A549 (cell line): ENCODE data around the gene GBGT1. TPM values are rescaled to one million over a fixed set of nuclear protein-coding genes. Genes with fewer than 3 reads are reported as not detected.

Experiments
- ATAC-seq, 2 experiments: fragments of 200-7000 bp in 1 of 2; fragments of >200 bp in 1 of 2; cut with Nextera tagmentation in 1 of 2; cut with Tn5 transposase in 1 of 2; 3 replicates each; pipeline versions ENCODE4 v1.8.0 to v1.9.1; 2018 to 2020; ENCODE audit warnings: mild to moderate bottlenecking in 1 of 2, moderate library complexity in 1 of 2
- CTCF ChIA-PET: fragments of 300-600 bp; sonication (Branson Sonifier 250); formaldehyde crosslinking; extraction: SDS; loops from one replicate; lab custom pipeline; 2021; ENCODE audit warnings: antibody characterized with exemption, inconsistent platforms; lab: Yijun Ruan, JAX
- POLR2A ChIA-PET: fragments of 350-600 bp; formaldehyde crosslinking; extraction: SDS; loops from one replicate; lab custom pipeline; 2021; ENCODE audit warnings: antibody characterized with exemption, inconsistent platforms; lab: Yijun Ruan, JAX
- DNase-seq, 2 experiments: peaks; one replicate each; pipeline versions ENCODE4 v3.0.0 to v3.0.0-alpha.2; 2011 to 2016; ENCODE audit warnings: low read depth in 1 of 2, low spot score in 1 of 2
- FAIRE-seq: peaks from 2 replicates; lab custom pipeline; 2011; peaks lifted over from hg19 to GRCh38; lab: Jason Lieb, UNC
- H3K27ac ChIP-seq, 2 experiments: fragments of >200 bp; sonication (Bioruptor Twin); formaldehyde crosslinking; 3 replicates each; pipeline ENCODE4 v1.5.1; 2016 to 2017
- H3K4me1 ChIP-seq: fragments of >200 bp; sonication (Bioruptor Twin); formaldehyde crosslinking; 3 replicates; pipeline ENCODE4 v1.6.1; 2016
- H3K4me2 ChIP-seq: fragments of >200 bp; sonication (Bioruptor Twin); formaldehyde crosslinking; 3 replicates; pipeline ENCODE4 v1.6.1; 2016
- H3K4me3 ChIP-seq: fragments of >200 bp; sonication (Bioruptor Twin); formaldehyde crosslinking; 3 replicates; pipeline ENCODE4 v1.5.1; 2016
- H3K9me3 ChIP-seq: fragments of >200 bp; sonication (Bioruptor Twin); formaldehyde crosslinking; 3 replicates; pipeline ENCODE4 v1.6.1; 2016
- BHLHE40 ChIP-seq: IDR thresholded peaks from 2 replicates; pipeline ENCODE4 v1.6.1; 2012; ENCODE audit warnings: low read depth, low read length, inconsistent platforms
- CBX2 ChIP-seq: fragments of 200-600 bp; sonication (generic); IDR thresholded peaks from 2 replicates; pipeline ENCODE4 v1.6.1; 2016; ENCODE audit warnings: low read depth, mild to moderate bottlenecking, borderline replicate concordance
- CEBPB ChIP-seq, 2 experiments: fragments of >200 bp in 1 of 2; sonication (Bioruptor Twin) in 1 of 2; formaldehyde crosslinking in 1 of 2; IDR thresholded peaks; 2 replicates each; pipeline ENCODE4 v1.6.1; 2012 to 2016
- CHD4 ChIP-seq: fragments of 200-600 bp; sonication (generic); IDR thresholded peaks from 2 replicates; pipeline ENCODE4 v1.6.1; 2016; ENCODE audit warnings: antibody characterized with exemption, mild to moderate bottlenecking, borderline replicate concordance
- EHMT2 ChIP-seq: fragments of 200-600 bp; sonication (generic); IDR thresholded peaks from 2 replicates; pipeline ENCODE4 v1.6.1; 2016; ENCODE audit warnings: antibody characterized with exemption, low read depth, mild to moderate bottlenecking, moderate library complexity
- HEYL ChIP-seq: fragments of 250-450 bp; sonication (Bioruptor Pico); IDR thresholded peaks from 2 replicates; pipeline ENCODE4 v1.8.0; 2021; ENCODE audit warnings: mild to moderate bottlenecking, moderate library complexity
- JUN ChIP-seq, 2 experiments: fragments of >200 bp; sonication (Bioruptor Twin); formaldehyde crosslinking; IDR thresholded peaks; 2 replicates in 1 of 2; 3 replicates in 1 of 2; pipeline ENCODE4 v1.6.1; 2016 to 2017
- JUNB ChIP-seq: fragments of >200 bp; sonication (Bioruptor Twin); formaldehyde crosslinking; IDR thresholded peaks from 2 replicates; pipeline ENCODE4 v1.6.1; 2016
- KDM1A ChIP-seq: fragments of 200-600 bp; sonication (generic); IDR thresholded peaks from 2 replicates; pipeline ENCODE4 v1.6.1; 2016; ENCODE audit warnings: low read depth, mild to moderate bottlenecking
- MYC ChIP-seq: IDR thresholded peaks from 2 replicates; pipeline ENCODE4 v1.6.1; 2012; ENCODE audit warnings: mild to moderate bottlenecking, inconsistent platforms, low read length, improper control_type of control experiment, borderline replicate concordance
- NR3C1 ChIP-seq: fragments of >200 bp; sonication (Bioruptor Twin); formaldehyde crosslinking; IDR thresholded peaks from 3 replicates; pipeline ENCODE4 v1.6.1; 2017
- PHF8 ChIP-seq: fragments of 200-600 bp; sonication (generic); IDR thresholded peaks from 2 replicates; pipeline ENCODE4 v1.6.1; 2016; ENCODE audit warnings: low read depth, mild to moderate bottlenecking, antibody characterized with exemption, moderate library complexity, borderline replicate concordance
- RARB ChIP-seq: fragments of 250-450 bp; sonication (Bioruptor Pico); IDR thresholded peaks from 2 replicates; pipeline ENCODE4 v1.8.0; 2021; ENCODE audit warnings: mild to moderate bottlenecking, moderate library complexity
- RCOR1 ChIP-seq: fragments of 150-350 bp; IDR thresholded peaks from 2 replicates; pipeline ENCODE4 v1.6.1; 2014; ENCODE audit warnings: antibody characterized with exemption, low read length, low read depth
- ZC3H11A ChIP-seq: fragments of 450-650 bp; IDR thresholded peaks from 2 replicates; pipeline ENCODE4 v1.6.1; 2014; ENCODE audit warnings: antibody characterized with exemption, mild to moderate bottlenecking
- ZNF302 ChIP-seq: fragments of 250-450 bp; sonication (Bioruptor Pico); IDR thresholded peaks from 2 replicates; pipeline ENCODE4 v1.9.0; 2021; ENCODE audit warnings: inconsistent platforms, mild to moderate bottlenecking, moderate library complexity
- ZSCAN20 ChIP-seq: fragments of 250-450 bp; sonication (Bioruptor Pico); IDR thresholded peaks from 2 replicates; pipeline ENCODE4 v1.8.0; 2022; ENCODE audit warnings: mild to moderate bottlenecking, moderate library complexity
- WGBS: methylation state at CpG from one replicate; pipeline ENCODE4 v1.1.6; 2017; ENCODE audit errors: missing lambda C conversion rate; 5-methylcytosine and 5-hydroxymethylcytosine counted together
- polyA plus RNA-seq, 4 experiments: library from polyadenylated mRNA; depleted of rRNA in 3 of 4; stranded (reverse); fragments of >200 nt; fragmentation: RNase III in 1 of 4; extraction: RNeasy Plus Mini Kit Qiagen cat#74134 plus additional on column Dnase treatment in 1 of 4; gene quantifications; 2 replicates in 3 of 4; 3 replicates in 1 of 4; pipeline ENCODE4 v1.2.3, GENCODE V29; 2011 to 2017
- TF ChIP-seq, protein P1 (sequence below): fragments of 150-350 bp; IDR thresholded peaks from 2 replicates; pipeline ENCODE4 v1.6.1; 2014; ENCODE audit warnings: low read depth, mild to moderate bottlenecking, low read length
- TF ChIP-seq, protein P2 (sequence below): fragments of >200 bp; sonication (Bioruptor Twin); formaldehyde crosslinking; IDR thresholded peaks from 2 replicates; pipeline ENCODE4 v1.6.1; 2016
- TF ChIP-seq, protein P3 (sequence below): fragments of 200-600 bp; sonication (generic); IDR thresholded peaks from 2 replicates; pipeline ENCODE4 v1.6.1; 2016; ENCODE audit warnings: antibody characterized with exemption, mild to moderate bottlenecking, moderate library complexity

GBGT1 gene
- polyA plus RNA-seq, 2 of the 4 experiments (the other 2 are of a cell fraction), result 1.7 to 2.4 TPM

DNA sequence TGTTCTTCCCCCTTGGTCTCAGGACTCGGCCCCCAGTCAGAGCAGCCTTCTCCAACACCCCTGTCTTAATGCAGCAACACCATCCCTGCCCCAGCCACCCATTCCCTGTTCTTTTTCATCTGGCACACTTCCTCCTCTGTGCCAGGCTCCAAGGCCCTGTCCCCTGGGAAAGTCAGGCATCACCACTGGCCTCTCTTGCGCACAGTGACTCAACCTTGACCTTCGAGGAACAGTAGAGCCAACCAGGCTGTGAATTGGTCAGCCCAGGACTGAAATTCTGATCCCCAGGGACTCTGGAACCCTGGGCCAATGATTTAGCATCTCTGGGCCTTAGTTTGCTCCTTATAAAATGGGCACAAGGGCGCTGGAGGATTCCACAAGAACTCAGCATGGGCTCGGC, 32.2 kb downstream of the GBGT1 start:
- CTCF ChIA-PET, result interaction anchor here (0.9 to 39.2 kb wide), 3 partner anchors 14 to 25 kb away, joined by 3 to 1284 read pairs (median 108); partner anchors contain the start of gene RALGDS
- DNase-seq (no peak), ATAC-seq (no peak), FAIRE-seq (no peak)
- POLR2A ChIA-PET, result no interaction called here
- WGBS, result 71% methylated on average over 5 of the region's 5 CpGs
- no peaks in the 10 kb centered on the region for H3K9me3 ChIP-seq
- H3K4me1 ChIP-seq, result peaks cover 58% of the 10 kb centered on the region
- no peak for TF ChIP-seq KDM1A
- no peak for TF ChIP-seq ZSCAN20 (CRISPR knock-in tag)
- no peak for TF ChIP-seq HEYL (CRISPR knock-in tag)
- no peak for TF ChIP-seq EHMT2
- TF ChIP-seq, protein P1, sequence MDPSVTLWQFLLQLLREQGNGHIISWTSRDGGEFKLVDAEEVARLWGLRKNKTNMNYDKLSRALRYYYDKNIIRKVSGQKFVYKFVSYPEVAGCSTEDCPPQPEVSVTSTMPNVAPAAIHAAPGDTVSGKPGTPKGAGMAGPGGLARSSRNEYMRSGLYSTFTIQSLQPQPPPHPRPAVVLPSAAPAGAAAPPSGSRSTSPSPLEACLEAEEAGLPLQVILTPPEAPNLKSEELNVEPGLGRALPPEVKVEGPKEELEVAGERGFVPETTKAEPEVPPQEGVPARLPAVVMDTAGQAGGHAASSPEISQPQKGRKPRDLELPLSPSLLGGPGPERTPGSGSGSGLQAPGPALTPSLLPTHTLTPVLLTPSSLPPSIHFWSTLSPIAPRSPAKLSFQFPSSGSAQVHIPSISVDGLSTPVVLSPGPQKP, result no peak
- no peak for TF ChIP-seq RCOR1
- no peak for TF ChIP-seq RARB (CRISPR knock-in tag)
- no peak for TF ChIP-seq ZNF302 (CRISPR knock-in tag)
- TF ChIP-seq PHF8, result no peak
- TF ChIP-seq MYC, result no peak
- TF ChIP-seq JUNB, result no peak
- no peak for TF ChIP-seq JUN (IDR thresholded peaks at IDR 0.05)
- TF ChIP-seq CBX2, result no peak
- TF ChIP-seq, protein P2, sequence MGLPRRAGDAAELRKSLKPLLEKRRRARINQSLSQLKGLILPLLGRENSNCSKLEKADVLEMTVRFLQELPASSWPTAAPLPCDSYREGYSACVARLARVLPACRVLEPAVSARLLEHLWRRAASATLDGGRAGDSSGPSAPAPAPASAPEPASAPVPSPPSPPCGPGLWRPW, result no peak
- TF ChIP-seq BHLHE40, result no peak
- TF ChIP-seq CEBPB (IDR thresholded peaks at IDR 0.05), result no peak
- no peak for TF ChIP-seq ZC3H11A
- TF ChIP-seq, protein P3, sequence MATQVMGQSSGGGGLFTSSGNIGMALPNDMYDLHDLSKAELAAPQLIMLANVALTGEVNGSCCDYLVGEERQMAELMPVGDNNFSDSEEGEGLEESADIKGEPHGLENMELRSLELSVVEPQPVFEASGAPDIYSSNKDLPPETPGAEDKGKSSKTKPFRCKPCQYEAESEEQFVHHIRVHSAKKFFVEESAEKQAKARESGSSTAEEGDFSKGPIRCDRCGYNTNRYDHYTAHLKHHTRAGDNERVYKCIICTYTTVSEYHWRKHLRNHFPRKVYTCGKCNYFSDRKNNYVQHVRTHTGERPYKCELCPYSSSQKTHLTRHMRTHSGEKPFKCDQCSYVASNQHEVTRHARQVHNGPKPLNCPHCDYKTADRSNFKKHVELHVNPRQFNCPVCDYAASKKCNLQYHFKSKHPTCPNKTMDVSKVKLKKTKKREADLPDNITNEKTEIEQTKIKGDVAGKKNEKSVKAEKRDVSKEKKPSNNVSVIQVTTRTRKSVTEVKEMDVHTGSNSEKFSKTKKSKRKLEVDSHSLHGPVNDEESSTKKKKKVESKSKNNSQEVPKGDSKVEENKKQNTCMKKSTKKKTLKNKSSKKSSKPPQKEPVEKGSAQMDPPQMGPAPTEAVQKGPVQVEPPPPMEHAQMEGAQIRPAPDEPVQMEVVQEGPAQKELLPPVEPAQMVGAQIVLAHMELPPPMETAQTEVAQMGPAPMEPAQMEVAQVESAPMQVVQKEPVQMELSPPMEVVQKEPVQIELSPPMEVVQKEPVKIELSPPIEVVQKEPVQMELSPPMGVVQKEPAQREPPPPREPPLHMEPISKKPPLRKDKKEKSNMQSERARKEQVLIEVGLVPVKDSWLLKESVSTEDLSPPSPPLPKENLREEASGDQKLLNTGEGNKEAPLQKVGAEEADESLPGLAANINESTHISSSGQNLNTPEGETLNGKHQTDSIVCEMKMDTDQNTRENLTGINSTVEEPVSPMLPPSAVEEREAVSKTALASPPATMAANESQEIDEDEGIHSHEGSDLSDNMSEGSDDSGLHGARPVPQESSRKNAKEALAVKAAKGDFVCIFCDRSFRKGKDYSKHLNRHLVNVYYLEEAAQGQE, result no peak
- TF ChIP-seq NR3C1, result no peak
- peak overlapping the region in 1 of 2 experiments; percentile 27; a peak in 1 of 6 replicates for H3K27ac ChIP-seq
- H3K4me2 ChIP-seq, result peak overlapping the region; percentile 27
- no peak overlapping the region for H3K4me3 ChIP-seq

DNA sequence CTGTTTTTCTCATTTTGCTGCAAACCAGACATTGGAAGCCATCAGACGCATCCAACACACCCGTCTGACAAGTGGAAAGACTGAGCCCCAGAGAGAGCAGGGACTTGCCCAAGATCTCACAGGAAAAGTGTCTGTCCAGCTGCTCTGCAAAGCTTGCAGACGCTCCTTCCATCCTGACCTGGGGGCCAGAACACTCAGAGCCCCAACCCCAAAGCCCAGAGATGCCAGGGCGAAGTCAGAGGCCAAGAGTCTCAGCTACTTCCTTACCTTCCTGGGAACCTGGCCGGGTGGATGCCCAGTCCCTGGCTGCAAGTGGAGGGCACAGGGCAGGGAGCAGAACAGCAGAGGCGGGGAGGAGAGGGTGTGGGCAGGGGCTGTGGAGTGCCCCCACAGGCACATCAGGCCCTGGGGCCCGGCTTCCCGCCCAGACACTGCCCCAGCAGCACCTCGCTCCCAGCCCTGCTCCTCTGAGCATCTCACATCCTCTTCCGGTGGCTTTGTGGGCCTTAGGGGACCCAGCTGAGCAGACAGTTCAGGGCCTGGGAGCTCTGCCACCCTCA, 32.9 kb downstream of the GBGT1 start:
- Histone ChIP-seq H3K27ac (0 out of 6 replicates have a peak overlapping the region, but pooled peaks of 1 of the 2 experiments have one; percentile 27), H3K4me1 (peaks cover 51% of the 10 kb centered on the region), H3K4me2 (no peak overlapping the region), H3K9me3 (no peaks in the 10 kb centered on the region), H3K4me3 (no peak overlapping the region)
- 79% methylated on average over 6 of the region's 10 CpGs for WGBS
- no peak for FAIRE-seq
- no peak for ATAC-seq
- no peak for DNase-seq
- POLR2A ChIA-PET, result no interaction called here
- TF ChIP-seq JUN (IDR thresholded peaks at IDR 0.05), result no peak
- TF ChIP-seq MYC, result no peak
- TF ChIP-seq CHD4, result no peak
- no peak for TF ChIP-seq ZC3H11A
- TF ChIP-seq, protein P3, result no peak
- CTCF ChIA-PET, result interaction anchor here (0.9 to 39.2 kb wide), 3 partner anchors 15 to 26 kb away, joined by 3 to 1284 read pairs (median 108); partner anchors contain the start of gene RALGDS
